D341Med (cell line): ENCODE results near the gene CCBE1.
"Not testable (repeated sequence)": the region's sequence is repeated elsewhere in the genome, so short reads cannot be mapped to it uniquely, and the experiment has no call there.

Source experiments
- DNase-seq: peaks from one replicate; pipeline ENCODE4 v3.0.0; 2012; ENCODE audit warnings: low spot score

Gene CCBE1

DNA sequence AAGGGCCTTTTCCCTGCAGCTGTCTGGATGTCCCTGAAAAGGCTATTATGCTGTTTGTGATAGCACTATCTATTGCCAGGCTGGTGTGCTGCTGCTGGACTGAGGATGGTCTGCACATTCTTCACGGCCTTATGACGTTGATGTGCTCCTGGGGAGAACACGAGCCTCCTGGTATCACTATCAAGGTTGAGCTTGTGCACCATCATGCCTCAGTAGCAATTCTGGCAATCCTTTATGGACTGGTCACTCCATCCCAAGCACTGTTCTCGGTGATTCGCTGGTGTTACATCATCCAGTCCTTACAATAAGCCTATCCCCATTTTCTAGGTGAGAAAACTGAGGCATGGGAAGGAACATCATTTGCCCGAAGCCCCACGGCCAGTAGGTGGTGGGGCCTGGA lies 18.2 kb upstream of the CCBE1 start:
- DNase-seq, result no peak

DNA sequence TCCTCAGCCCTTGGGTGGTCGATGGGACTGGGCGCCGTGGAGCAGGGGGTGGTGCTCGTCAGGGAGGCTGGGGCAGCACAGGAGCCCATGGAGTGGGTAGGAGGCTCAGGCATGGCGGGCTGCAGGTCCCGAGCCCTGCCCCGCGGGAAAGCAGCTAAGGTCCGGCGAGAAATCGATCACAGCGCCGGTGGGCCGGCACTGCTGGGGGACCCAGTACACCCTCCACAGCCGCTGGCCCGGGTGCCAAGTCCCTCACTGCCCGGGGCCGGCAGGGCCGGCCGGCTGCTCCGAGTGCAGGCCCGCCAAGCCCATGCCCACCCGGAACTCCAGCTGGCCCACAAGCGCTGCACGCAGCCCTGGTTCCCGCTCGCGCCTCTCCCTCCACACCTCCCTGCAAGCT lies 16.9 kb upstream of the CCBE1 start:
- not testable (repeated sequence) for DNase-seq

DNA sequence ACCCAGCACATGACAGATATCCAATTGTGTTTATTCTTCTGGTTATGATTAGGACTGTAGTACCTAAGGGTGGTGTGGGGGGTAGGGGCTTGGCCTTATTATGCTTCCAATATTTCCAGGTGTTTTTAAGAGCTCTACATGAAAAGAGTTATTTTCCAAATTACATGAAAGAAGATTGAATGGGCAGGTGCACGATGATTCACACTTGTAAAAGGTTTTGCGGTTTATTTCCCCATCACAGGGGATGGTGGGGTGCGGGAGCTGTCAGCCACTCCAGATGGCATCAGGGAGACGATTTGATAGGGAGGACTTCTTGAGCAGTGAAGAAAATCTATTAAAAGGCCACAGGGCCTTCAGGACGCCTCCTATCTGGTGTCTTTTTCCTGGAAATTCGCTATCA lies 15.1 kb upstream of the CCBE1 start:
- no peak for DNase-seq

DNA sequence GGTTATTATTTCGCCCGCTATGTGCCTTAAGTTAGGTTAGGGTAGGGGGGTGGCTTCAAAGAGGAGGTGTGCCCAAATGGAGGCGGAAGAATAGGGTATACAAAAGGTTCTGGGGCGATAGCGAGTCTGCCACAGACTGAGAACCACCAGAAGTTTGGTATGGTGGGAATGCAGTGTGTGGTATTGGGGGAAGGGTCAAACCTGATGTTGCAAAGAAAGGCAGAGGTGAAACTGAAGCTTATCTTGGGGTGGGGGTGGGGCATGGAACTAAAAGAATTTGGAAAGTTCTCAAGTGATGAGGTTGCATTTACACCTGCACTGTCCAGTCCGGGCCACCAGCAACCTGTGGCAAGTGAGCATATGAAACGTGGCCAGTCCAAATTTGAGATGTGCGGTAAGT lies 11.8 kb upstream of the CCBE1 start:
- no peak for DNase-seq

DNA sequence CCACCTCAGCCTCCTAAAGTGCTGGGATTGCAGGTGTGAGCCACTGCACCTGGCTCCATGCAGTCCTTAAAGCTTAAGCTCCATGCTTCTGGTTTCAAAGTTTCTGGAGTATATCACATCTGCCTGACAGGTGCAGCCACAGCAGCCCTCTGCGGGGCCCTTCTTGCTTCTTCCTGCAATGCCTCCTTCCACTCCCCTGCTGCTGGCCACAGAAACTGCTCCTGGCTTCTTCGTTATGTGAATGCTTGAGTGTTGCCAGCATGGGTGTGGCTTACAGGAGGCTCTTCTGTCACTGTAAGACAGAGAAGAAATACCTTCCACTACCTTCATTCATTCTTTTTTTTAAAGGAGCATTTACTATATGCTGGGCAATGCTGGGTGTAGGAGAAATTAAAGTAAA lies 10.1 kb upstream of the CCBE1 start:
- DNase-seq, result no peak

DNA sequence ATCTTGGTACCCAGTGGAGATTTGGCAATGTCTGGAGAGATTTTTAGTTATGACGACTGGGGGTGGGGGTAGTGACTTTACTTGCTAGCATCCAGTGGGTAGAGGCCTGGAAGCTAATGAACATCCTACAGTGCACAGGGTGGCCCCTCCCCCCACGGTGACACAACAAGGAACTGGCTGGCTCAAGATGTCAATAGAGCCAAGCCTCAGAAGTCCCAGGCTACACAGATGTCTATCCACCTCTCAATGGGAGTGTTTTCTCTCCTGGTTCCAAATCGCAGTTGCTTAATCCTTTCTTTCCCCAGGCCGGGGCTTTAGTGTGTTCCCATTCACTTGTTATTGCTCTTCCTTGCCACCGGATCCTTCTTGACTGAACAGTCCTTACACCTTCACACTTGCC lies 9.3 kb upstream of the CCBE1 start:
- DNase-seq, result no peak

DNA sequence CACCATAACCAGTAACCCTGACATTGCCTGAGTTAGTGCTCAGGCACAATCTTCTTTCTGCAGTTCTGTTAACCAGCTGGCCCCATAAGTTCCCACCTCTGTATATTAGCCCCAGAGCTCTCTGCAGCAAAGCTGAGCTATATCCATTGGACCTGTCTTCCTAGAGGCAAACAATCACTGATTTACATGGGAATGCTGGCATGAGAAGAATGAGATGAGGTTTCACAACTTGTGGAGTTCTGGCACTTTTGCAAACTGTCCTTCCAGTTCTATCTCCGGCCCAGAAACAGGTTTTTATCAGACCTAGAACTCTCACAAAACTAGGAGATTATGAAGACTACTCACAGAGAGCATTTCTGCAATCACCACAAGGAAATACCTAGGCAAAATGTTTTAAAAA lies 7.9 kb upstream of the CCBE1 start:
- no peak for DNase-seq

DNA sequence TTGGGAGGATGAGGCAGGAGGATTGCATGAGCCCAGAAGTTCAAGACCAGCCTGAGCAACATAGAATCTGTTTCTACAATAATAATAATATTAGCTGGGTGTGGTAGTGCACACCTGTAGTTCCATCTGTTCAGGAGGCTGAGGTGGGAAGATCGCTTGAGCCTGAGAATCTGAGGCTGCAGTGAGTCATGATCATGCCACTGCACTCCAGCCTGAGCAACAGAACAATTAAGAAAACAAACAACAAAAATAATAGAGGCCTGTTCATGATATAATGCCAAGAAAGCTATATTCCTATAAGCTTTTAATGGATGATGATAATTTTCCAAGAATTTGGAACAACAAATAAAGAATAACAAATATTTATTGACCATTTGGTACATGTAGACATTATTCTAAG lies 6.9 kb upstream of the CCBE1 start:
- DNase-seq, result no peak

DNA sequence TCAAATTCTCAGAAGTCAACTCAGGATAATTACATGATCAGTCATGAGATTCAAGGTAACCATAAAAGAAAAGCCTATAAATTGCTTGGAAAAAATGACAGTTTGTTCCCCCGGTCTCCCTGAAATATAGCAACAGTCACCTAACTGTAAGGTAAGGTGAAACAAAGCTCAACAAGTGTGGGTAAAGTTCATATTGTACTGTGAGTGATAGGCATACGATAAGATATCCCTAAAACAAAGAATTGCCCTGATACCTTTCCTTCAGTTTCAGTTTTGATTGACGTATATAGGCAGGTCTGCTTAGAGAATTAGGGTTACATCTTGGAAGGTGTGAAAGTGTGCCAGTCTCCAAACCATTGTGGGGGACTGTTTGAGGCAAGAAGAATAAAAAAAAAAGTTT lies 4.0 kb upstream of the CCBE1 start:
- DNase-seq, result no peak

DNA sequence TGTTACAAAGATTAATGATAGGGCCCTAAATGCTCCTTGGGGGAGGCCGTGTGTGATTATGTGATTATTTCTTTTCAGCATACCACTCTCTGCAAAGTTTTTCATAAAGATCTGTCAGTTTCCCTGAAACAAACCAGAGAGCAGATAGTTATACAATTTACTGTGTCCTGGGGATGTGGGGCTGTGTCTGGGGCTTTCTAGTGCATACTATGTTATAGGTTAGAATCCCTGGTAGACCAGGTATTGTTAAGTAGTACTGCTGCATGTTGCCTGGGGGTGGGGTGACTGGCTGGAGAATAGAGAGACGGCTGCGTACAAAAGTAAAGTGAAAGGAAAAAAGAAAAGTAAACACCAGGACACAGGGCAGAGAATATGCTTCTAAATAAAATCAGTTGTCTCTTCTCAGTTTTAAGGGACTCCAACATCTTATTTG lies 3.3 kb upstream of the CCBE1 start:
- no peak for DNase-seq

DNA sequence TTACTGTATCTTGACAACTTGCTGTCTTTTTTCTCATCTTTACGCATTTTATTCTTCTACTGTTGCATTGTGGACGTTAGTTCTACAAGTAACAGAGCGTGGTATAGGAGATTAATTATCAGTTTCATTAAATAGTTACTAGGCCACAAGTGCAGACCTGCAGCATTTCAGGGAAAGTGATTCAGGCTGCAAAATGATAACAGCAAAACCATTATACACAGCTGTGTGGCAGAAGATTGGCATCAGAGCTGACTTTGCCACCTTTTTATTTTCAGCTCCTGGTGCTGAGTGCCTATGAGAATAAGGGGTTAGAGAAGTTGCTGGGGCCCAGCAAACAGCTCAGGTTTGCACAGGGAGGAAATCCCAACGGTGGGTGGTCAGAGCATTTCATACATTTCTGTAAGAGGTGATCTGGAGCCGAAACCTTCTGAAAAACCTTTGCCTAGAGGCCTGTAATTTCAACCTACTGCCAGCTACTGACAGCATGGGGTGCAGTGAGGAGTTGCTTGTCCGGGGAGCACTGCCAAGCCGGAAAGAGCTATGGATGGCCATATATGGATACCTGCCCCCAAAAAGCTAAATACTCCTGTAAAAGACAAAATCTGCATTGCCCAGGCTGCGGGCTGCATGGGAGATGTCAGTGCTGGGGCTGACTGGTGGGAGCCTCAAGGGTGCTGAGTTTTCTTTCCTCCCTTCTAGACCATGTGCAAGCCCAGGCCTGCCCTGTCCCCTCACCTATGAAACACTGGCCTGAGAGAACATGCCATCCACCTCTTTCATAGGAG lies 2.7 kb upstream of the CCBE1 start:
- DNase-seq, result no peak

DNA sequence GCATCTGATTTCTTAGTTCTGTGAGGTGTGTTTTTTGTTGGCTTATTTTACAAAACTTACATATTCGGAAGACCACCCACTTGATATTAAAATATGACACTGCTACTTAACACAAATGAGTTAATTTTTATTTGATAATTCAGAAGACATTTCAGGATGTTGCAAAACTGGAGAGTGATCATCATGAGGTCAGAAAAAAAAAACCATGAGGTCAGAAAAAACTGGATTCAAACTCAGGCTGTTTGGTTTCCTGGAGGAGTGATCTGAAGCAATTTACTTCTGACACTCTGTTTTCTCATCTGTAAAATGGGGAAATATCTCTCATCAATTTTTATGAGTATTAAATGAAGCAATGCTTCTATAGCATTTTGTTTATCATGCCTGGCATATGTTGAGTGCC lies 1.8 kb upstream of the CCBE1 start:
- no peak for DNase-seq

DNA sequence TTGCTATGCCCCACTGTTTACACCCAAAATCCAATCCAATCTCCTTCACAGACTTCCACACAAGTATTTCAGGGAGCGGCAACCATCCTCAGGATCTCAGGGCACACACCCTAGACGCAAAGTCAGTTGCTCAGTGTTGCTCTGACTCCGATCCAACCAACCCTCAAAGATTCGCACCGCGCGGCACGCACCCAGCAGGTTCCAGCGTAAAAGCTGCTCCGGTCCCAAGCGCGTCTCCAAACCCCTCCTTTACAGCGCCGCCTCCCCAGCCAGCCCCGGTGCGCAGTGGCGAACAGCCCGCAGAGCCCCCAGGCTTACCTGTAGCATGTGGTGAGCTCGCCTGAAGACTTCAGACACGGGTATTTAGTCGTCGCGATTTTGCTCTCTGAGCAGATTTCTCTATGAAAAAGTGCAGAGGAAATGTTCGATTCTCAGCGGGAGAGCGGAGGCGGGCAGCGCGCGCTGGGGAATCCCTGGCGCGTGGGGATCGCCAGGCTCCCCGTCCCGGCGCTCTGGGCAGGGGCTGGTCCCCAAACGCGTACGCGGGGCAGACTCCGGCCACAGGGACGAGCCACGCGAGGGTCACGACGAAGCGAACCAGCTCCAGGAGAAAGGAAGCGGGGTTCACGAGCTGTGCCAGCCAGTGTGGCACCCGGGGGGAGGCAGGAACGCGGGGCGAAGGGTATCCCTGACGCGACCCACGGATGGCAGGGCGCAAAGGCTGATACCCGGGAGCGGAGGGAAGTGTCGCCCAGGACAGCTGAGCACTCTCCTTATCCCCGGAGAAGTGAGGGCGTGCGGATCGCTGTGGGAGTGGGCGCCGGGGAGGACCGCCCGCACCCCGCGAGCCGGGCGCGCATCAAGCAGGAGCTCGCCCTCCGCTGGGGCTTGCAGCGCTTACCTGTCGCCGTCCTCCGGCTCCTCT lies 650 bp downstream of the CCBE1 start:
- DNase-seq, result peak; percentile 50

DNA sequence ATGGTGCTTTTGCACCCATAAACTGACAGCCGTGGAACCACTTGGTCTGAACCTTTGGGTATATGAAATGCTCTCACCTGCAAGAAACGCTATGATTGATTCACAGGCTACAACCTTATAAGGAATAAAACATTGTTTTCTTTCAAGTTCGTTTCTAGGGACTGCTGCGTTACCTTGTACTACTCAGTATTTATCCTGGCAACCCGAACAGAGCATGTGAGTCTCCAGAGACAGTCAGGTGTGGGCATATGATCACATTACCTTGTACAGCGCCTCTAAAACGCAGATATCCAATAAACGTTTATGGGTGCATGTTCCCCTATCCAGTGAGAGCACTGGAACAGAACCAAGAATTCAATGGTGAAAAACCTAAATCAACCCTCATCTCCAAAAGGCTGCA lies 1.7 kb downstream of the CCBE1 start:
- no peak for DNase-seq

DNA sequence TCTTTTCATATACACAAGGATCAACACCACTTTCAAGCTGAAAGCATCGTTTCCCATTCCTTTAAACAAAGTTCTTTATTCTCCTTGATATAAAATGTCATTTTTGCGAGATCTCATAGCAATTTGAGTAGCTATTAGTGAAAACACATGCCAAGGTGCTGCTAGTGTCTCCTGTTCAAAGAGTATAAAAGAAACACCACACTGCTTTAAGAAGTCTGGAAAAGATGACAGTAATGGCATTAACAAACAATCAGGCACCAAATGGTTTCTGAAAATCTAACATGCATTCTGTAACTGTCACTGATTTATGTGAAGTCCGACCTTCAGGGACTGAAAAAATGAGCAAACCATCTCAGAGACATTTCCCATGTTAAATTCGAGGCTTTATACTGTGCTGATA lies 2.4 kb downstream of the CCBE1 start:
- DNase-seq, result no peak

DNA sequence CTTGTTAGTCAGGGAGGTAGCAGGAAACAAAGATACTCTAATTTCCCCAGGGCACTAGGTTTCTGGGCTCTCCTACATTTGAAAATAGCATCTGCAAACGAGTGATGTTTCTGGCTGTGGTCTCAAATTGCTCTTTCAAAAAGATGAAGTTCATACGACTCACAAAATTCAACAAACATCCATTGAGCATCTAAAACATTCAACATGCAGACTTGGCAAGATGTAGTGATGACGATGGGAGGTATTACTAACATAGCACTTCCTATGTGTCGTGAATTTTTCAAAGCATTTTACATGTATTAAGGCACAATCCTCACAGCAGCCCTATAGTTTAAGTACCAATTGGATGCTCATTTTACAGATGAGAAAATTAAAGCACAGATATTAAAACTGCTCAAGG lies 5.2 kb downstream of the CCBE1 start:
- no peak for DNase-seq

DNA sequence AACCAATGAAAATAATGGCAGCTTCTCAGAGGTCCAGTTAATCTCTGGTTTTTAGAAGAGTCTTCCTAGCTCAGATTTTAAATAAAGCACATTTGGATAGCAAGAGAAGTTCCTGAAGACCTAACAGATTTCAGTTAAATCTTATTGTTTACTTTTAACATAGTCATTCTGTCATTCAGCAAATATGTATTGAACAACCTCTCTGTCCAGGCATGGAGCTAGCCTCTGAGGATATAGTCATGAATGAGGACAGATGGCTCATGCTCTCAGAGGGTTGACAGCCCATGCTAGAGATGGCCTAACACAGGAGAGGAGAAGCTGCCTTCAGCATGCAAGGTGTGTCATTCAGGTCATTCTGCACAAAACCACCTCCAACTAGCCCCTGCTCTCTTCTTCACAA lies 6.2 kb downstream of the CCBE1 start:
- DNase-seq, result no peak

DNA sequence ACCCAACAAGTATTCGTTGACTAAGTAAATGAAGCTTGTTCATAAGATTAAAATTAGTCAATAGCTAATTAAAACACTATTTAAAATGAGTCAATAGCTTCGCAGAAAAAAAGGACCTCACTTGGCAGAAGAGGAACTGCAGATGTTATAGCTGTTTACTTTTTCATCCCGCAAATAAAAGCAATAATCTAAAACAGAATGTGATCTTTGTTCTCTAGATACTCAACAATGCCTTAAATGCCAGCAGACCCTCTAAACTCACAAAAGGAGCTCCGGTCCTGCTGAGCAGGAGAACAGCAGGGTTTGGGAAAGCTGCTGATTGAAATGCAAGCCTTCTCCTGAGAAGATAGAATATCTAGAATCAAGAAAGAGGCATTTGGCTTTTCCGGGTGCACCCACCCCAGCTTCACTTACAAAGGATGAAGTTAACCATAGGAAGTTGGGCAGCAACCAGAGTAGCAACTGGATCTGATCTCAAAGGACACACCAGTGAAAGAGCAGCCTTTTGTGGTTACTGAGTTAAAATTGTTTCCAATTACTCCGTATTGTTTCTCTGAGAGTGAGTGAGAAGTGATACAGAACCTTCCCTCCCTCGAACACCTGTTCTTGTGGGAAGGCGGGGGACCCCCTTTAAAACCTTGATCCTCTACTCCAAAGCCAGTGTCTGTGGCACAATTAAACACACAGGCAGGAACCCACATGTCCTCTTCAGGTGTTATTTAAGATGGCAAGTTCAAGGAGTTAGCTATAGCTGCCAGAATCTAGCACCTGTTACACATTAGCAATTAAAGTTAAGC lies 6.8 kb downstream of the CCBE1 start:
- no peak for DNase-seq

DNA sequence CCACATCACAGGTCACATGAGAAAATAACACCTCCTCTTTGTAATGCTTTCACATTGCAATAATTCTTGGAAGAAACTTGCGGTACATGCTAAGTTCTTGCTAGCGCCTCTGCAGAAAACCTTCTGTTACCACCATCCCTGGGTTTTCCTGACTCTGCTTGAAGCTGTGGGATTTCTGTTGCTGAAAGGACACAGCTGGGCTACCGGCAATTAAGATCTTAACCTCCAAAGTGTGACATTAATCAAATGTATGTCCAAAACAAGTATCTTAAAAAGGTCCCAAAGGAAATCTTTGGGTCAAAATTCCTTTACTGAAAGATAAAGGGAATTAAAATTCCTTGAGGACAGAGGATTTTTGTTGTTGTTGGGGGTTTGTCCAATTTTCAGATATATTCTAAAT lies 7.5 kb downstream of the CCBE1 start:
- no peak for DNase-seq

DNA sequence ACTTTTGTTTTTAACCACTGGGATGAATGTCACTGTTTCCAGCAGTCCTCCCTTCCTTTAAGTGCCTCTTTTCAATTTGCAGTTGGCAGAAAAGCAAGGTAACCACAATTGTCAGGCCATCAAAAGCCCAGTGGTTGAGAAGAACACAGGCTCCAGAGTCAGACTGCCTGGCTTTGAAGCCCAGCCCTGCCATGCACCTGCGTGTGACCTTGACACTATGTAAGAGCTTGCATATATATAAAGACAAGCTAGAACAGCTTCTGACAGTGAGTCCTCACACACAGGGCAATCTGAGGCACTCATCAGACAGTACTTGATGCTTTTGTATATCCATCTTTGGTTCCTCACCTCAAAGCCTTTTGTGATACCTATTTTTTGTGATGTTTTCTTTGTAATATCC lies 11.0 kb downstream of the CCBE1 start:
- no peak for DNase-seq

DNA sequence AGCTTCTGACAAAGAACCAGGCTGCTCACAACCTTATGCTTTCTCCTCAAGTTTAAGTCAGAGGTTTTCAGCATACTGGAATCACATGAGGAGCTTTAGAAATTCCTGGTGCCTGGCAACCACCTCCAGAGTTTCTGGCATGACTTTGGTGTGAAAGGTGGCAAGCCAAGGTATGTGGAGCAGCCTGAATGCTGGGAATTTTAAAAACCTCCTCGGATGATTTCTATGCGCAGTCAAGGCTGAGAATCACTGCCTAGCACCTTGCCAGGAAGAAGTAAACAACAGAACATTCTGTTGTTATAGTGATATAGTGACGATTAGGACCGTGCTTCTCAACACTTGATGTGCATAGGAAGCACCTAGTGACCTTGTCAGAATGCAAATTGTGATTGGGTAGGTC lies 11.7 kb downstream of the CCBE1 start:
- no peak for DNase-seq

DNA sequence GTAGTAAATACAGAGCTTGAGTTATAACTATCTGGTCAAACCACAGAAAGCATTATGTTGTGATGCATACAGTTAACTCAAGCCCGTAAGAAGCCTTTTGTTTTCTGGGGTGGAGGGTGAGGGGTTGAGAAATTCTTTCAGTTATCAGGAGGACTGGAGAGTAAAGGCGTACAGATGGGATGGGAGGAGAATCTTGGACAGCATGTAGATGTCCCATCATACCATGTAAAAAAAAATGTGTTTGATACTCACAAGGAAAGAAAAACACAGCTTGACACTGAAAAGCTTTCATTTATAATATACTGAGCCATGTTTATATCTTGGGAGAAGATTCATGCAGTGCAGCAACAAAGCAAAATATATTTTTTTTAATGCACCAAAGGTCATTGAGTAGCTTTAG lies 12.4 kb downstream of the CCBE1 start:
- no peak for DNase-seq
